NCI-H2107 treated with DMSO at 0.1 percent for 48 hours (cell line): ENCODE data around the gene NBPF11.
"Not testable (repeated sequence)": the region's sequence is repeated elsewhere in the genome, so short reads cannot be mapped to it uniquely, and the experiment has no call there.

Experiments used
- DNase-seq: peaks from one replicate; lab custom pipeline; 2025; ENCODE audit not compliant: unreplicated experiment; lab: John Stamatoyannopoulos, UW

Gene NBPF11

GRCh38 chr1:148151371-148151819, 686 bp downstream of the NBPF11 start:
- not testable (repeated sequence) for DNase-seq

GRCh38 chr1:148150945-148151344, 1.1 kb downstream of the NBPF11 start:
- not testable (repeated sequence) for DNase-seq

DNA sequence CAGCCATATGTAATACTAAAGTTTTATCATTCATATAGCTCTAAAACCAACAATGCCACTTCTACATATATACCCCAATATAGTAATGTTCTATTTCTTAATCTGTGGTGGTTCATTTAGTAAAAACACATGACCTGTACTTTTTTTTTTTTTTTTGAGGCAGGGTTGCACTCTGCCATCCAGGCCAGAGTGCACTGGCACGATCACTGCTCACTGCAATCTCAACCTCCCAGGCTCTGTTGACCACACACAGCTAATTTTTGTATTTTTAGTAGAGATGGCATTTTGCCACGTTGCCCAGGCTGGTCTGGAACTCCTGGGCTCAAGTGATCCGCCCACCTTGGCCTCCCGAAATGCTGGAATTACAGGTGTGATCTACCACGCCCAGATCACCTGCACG, 2.1 kb downstream of the NBPF11 start:
- not testable (repeated sequence) for DNase-seq

DNA sequence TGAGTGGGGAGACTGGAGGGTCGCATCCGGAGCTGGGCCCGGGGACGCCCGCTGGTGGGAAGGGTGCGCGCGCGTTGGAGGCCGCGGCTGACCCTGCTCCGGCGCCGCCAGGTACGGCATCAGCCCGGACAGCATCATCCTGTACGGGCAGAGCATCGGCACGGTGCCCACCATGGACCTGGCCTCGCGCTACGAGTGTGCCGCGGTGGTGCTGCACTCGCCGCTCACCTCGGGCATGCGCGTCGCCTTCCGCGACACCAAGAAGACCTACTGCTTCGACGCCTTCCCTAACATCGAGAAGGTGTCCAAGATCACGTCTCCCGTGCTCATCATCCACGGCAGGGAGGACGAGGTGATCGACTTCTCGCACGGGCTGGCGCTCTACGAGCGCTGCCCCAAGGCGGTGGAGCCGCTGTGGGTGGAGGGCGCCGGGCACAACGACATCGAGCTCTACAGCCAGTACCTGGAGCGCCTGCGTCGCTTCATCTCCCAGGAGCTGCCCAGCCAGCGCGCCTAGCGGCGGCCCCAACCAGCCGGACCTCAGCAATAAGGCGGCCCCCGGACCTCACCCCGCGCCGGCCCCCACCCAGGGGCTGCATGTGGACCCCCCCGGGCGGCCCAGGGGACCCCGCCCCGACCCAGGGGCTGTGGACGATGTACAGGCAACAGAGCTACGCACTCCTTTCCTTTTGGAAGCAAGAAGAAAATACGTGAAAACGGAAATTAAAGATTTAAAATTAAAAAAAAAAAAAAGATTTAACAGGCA, 2.8 kb downstream of the NBPF11 start:
- DNase-seq: not testable (repeated sequence)

GRCh38 chr1:148147052-148147838, 4.8 kb downstream of the NBPF11 start:
- not testable (repeated sequence) for DNase-seq

- not testable (repeated sequence) for DNase-seq
These were observed 5.7 kb downstream of the NBPF11 start for GRCh38 chr1:148146191-148146997.

GRCh38 chr1:148143223-148143622, 8.9 kb downstream of the NBPF11 start:
- DNase-seq: not testable (repeated sequence)

DNA sequence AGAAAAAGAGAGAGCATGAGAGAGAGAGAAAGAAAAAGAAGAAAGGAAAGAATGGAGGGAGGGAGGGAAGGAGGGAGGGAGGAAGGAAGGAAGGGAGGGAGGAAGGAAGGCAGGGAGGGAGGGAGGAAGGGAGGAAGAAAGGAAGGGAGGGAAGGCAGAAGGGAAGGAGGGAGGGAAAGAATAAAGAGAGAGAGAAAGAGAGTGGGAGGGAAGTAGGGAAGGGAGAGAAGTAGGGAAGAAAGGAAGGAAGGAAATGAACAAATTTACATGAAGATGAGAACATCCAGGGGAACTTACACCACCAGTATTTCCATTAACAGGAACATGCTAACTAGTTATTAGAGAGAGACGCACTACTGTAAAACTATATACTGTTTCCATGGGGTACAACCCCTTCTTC, 10.1 kb downstream of the NBPF11 start:
- DNase-seq: not testable (repeated sequence)

DNA sequence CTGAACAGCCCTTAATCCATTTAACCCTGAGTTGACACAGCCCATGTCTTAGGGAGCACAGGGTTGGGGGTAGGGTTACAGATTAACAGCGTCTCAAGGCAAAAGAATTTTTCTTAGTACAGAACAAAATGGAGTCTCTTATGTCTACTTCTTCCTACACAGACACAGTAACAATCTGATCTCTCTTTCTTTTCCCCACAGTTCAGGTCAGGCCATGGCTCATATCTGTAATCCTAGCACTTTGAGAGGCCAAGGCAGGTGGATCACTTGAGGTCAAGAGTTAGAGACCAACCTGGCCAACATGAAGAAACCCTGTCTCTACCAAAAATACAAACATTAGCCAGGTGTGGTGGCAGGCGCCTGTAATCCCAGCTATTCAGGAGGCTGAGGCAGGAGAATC, 13.5 kb downstream of the NBPF11 start:
- DNase-seq: not testable (repeated sequence)

DNA sequence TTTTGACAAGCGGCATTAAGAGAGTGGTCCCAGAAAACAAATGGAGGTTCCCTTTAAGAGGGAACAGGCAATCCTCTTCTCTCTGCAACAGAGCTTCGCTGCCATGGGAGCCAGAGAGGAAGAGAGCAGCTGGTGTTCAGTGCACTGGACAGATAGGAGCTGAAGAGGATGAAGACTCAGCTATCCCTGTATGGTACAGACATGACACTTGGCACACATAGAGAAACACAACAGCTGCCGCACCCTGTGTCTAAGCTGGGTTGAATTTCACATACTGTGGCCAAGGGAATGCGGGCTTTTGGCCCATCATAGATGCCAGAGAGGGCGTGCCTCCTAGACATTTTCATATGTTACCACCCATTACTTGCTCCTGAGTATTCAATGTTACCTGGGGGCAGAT, 29.7 kb downstream of the NBPF11 start:
- not testable (repeated sequence) for DNase-seq

DNA sequence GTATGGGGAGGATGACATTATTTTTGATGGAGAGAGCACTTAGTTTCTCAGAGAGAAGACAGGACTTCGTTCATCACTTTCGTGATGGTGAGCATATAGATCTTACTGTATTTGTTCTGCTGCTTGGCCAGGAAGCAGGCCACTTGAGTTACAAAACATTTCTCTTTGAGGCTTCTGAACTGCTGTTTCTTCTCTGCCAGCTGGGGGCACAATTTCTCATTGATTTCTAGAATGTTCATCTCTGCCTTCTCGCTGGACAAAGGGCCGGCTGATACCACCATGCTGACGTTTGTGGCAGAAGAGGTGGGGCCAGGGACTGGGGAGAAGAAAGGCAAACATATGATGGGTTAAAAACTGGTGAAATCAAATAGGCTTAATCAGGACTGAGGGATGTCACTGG, 31.7 kb downstream of the NBPF11 start:
- not testable (repeated sequence) for DNase-seq

GRCh38 chr1:148095732-148096131, 56.3 kb downstream of the NBPF11 start:
- not testable (repeated sequence) for DNase-seq

GRCh38 chr1:148086196-148086595, 65.9 kb downstream of the NBPF11 start:
- not testable (repeated sequence) for DNase-seq

GRCh38 chr1:148081205-148081604, 70.9 kb downstream of the NBPF11 start:
- DNase-seq: not testable (repeated sequence)

DNA sequence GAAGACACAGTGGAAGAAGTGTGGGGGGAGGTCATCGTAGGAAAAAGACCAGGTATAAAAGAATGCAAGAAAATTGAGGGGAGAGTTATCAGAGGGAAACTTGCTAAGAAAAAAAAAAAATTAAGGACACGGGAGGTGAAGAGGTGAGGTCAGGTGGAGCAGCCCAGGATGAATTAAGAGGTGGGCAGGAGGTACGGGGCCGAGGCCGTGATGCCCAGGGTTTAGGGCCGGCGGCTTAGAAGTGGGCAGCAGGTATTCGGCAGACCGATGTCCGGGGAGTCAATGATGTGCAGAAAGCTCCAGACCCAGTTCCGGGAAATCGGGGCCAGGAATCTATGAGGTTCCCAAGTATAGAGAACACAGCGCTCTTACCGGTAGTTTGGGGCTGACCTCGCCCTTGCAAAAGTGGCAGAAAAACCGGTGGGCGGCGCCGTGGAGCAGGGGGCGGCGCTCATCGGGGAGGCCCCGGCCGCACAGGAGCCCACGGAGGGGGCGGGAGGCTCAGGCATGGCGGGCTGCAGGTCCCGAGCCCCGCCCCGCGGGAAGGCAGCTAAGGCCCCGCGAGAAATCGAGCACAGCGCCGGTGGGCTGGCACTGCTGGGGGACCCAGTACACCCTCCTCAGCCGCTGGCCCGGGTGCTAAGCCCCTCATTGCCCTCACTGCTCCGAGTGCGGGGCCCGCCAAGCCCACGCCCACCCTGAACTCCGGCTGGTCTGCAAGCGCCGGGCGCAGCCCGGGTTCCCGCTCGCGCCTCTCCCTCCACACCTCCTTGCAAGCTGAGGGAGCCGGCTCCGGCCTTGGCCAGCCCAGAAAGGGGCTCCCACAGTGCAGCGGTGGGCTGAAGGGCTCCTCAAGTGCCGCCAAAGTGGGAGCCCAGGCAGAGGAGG, 73.2 kb downstream of the NBPF11 start:
- DNase-seq: not testable (repeated sequence)

GRCh38 chr1:148078090-148078489, 74.0 kb downstream of the NBPF11 start:
- not testable (repeated sequence) for DNase-seq

GRCh38 chr1:148077458-148077857, 74.6 kb downstream of the NBPF11 start:
- not testable (repeated sequence) for DNase-seq

- DNase-seq: not testable (repeated sequence)
These were observed 78.7 kb downstream of the NBPF11 start for GRCh38 chr1:148073392-148073791.

- DNase-seq: not testable (repeated sequence)
These were observed 83.5 kb downstream of the NBPF11 start for GRCh38 chr1:148068606-148069005.

DNA sequence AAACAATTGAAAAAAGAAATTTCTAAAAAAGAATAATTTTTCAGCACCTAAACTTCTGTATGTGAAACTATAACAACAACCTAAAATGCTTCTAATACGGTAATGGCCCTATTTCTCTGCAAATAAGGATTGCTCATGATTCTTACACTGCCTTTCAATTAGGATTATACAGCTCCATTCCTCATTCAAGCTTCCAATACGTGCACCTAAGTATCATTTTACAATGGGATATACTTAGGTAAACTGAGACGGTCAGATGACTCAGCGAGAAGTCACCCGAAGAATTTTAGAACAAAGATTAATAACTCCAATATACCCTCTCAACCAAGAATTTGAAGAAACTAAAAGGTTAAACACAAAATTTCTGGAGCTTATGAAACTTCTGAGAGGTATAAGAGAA, 83.9 kb downstream of the NBPF11 start:
- DNase-seq: not testable (repeated sequence)
